ENCODE data around the gene TSR3.

Gene TSR3

GRCh38 chr16:1367486-1368174 is 16.0 kb upstream of the TSR3 start:
- DNase-seq (ENCODE audit: low read depth in 1 of 2, low spot score in 1 of 2), result no peak
- no peak overlapping the region for H3K27ac ChIP-seq (replicated peaks)
- no peak overlapping the region for H3K4me3 ChIP-seq (replicated peaks; ENCODE audit: insufficient read depth, low read length)
- no peak for TF ChIP-seq REST (IDR thresholded peaks at IDR 0.05; ENCODE audit: insufficient replicate concordance, low read depth)
- TF ChIP-seq, protein P1, sequence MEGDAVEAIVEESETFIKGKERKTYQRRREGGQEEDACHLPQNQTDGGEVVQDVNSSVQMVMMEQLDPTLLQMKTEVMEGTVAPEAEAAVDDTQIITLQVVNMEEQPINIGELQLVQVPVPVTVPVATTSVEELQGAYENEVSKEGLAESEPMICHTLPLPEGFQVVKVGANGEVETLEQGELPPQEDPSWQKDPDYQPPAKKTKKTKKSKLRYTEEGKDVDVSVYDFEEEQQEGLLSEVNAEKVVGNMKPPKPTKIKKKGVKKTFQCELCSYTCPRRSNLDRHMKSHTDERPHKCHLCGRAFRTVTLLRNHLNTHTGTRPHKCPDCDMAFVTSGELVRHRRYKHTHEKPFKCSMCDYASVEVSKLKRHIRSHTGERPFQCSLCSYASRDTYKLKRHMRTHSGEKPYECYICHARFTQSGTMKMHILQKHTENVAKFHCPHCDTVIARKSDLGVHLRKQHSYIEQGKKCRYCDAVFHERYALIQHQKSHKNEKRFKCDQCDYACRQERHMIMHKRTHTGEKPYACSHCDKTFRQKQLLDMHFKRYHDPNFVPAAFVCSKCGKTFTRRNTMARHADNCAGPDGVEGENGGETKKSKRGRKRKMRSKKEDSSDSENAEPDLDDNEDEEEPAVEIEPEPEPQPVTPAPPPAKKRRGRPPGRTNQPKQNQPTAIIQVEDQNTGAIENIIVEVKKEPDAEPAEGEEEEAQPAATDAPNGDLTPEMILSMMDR (IDR thresholded peaks at IDR 0.05; ENCODE audit: insufficient read depth, low read length), result no peak
- TF ChIP-seq POLR2AphosphoS5 (IDR thresholded peaks at IDR 0.05; ENCODE audit: low read depth), result no peak
- TF ChIP-seq SPI1 (IDR thresholded peaks at IDR 0.05; ENCODE audit: borderline replicate concordance, low read depth), result no peak
- TF ChIP-seq GABPA (IDR thresholded peaks at IDR 0.05; ENCODE audit: low read depth), result no peak
- no peaks in the 10 kb centered on the region for H3K27me3 ChIP-seq (ENCODE audit: insufficient read depth, poor library complexity, severe bottlenecking)

DNA sequence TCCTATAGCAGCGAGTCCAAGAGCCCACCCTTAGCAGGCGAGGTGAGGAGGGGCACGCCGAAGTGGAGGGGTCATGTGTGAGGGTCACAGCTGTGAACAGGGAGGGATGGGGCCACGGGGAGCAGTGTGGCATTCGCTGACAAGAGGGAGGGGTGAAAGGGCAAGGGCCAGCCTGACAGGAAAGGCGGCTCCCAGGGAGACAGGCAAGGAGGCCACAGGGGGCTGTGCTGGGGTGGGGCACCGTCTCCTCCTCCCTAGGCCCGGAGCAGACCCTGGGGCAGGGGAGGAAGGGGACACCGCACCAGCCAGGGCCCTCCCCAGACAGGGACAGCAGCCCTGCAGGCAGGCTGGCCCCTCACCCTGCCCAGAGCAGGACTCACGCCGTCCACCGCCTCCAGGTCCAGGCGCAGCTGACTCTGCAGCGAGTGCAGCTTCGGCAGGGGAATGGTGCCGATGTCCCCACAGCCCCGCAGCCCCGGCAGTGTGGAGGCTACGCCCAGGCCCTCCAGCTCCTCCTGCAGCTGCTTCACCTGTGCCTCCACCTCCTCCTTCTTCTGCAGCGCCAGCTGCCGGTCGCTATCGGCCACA is 15.1 kb upstream of the TSR3 start:
- TF ChIP-seq, protein P1 (IDR thresholded peaks at IDR 0.05; ENCODE audit: insufficient read depth, low read length), result no peak
- no peak for TF ChIP-seq POLR2AphosphoS5 (IDR thresholded peaks at IDR 0.05; ENCODE audit: low read depth)
- no peak for TF ChIP-seq GABPA (IDR thresholded peaks at IDR 0.05; ENCODE audit: low read depth)
- TF ChIP-seq REST (IDR thresholded peaks at IDR 0.05; ENCODE audit: insufficient replicate concordance, low read depth), result no peak
- TF ChIP-seq SPI1 (IDR thresholded peaks at IDR 0.05; ENCODE audit: borderline replicate concordance, low read depth), result no peak
- no peaks in the 10 kb centered on the region for H3K27me3 ChIP-seq (ENCODE audit: insufficient read depth, poor library complexity, severe bottlenecking)
- H3K27ac ChIP-seq (replicated peaks), result no peak overlapping the region
- DNase-seq (ENCODE audit: low read depth in 1 of 2, low spot score in 1 of 2), result no peak
- no peak overlapping the region for H3K4me3 ChIP-seq (replicated peaks; ENCODE audit: insufficient read depth, low read length)

DNA sequence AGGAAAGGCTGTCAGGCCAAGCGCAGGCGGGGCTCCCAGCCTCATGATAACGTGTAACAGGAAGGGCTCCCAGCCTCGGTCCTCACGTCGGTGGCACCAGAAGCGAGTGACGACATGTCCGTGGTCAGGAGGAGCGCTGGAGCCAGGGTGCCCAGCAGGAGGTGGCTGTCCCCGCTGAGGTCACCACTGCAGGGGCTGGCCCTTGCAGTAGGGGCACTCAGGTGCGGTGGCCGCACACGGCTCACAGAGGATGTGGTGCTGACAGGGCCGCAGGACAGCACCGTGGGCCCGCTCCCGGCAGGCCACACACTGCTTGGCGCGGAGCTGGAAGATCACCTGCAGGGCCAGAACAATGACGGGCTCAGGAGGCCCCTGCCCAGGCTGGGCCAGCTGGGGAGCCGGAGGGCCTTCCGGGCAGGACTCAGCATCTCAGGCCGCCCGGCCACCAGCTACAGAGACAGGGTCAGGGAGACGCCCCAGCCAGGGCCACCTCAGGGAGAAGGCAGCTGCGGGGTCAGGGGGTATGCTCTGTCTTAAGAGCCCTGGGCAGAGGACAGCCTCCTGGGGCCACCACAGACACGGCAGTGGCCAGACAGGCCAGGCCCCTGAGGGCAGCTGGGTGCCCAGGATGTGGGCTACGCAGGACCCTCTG is 14.5 kb upstream of the TSR3 start:
- TF ChIP-seq GABPA (IDR thresholded peaks at IDR 0.05; ENCODE audit: low read depth) (no peak), POLR2AphosphoS5 (IDR thresholded peaks at IDR 0.05; ENCODE audit: low read depth) (no peak), REST (IDR thresholded peaks at IDR 0.05; ENCODE audit: insufficient replicate concordance, low read depth) (no peak), SPI1 (IDR thresholded peaks at IDR 0.05; ENCODE audit: borderline replicate concordance, low read depth) (no peak)
- TF ChIP-seq, protein P1 (IDR thresholded peaks at IDR 0.05; ENCODE audit: insufficient read depth, low read length), result no peak
- Histone ChIP-seq H3K27me3 (ENCODE audit: insufficient read depth, poor library complexity, severe bottlenecking) (no peaks in the 10 kb centered on the region), H3K27ac (replicated peaks) (no peak overlapping the region), H3K4me3 (replicated peaks; ENCODE audit: insufficient read depth, low read length) (no peak overlapping the region)
- DNase-seq (ENCODE audit: low read depth in 1 of 2, low spot score in 1 of 2), result no peak

Data from HL-60 (cell line).